Ishikawa (cell line): ENCODE data around the gene RPTOR.

Source experiments
- CEBPB ChIP-seq: IDR thresholded peaks from 2 replicates; pipeline ENCODE4 v1.6.1; 2012
- EGR1 ChIP-seq: IDR thresholded peaks from 2 replicates; pipeline ENCODE4 v1.6.1; 2012
- EP300 ChIP-seq: IDR thresholded peaks from 2 replicates; pipeline ENCODE4 v1.6.1; 2012; ENCODE audit warnings: borderline replicate concordance
- FOXM1 ChIP-seq: IDR thresholded peaks from 2 replicates; pipeline ENCODE4 v1.6.1; 2012; ENCODE audit warnings: low read depth, borderline replicate concordance
- NFIC ChIP-seq: IDR thresholded peaks from 2 replicates; pipeline ENCODE4 v1.6.1; 2012
- RAD21 ChIP-seq: IDR thresholded peaks from 2 replicates; pipeline ENCODE4 v1.6.1; 2012; ENCODE audit warnings: low read depth
- TAF1 ChIP-seq: IDR thresholded peaks from 2 replicates; pipeline ENCODE4 v1.6.1; 2012; ENCODE audit warnings: low read depth, mild to moderate bottlenecking
- TCF12 ChIP-seq: IDR thresholded peaks from 2 replicates; pipeline ENCODE4 v1.6.1; 2012; ENCODE audit warnings: low read depth
- TEAD4 ChIP-seq: IDR thresholded peaks from 2 replicates; pipeline ENCODE4 v1.6.1; 2012
- YY1 ChIP-seq: IDR thresholded peaks from 2 replicates; pipeline ENCODE4 v1.6.1; 2012; ENCODE audit warnings: low read depth
- ZBTB7A ChIP-seq: IDR thresholded peaks from 2 replicates; pipeline ENCODE4 v1.6.1; 2012; ENCODE audit warnings: low read depth
- TF ChIP-seq, protein P1 (sequence below): IDR thresholded peaks from 2 replicates; pipeline ENCODE4 v1.6.1; 2012
- TF ChIP-seq, protein P2 (sequence below): IDR thresholded peaks from 2 replicates; pipeline ENCODE4 v1.6.1; 2012; ENCODE audit warnings: low read depth, mild to moderate bottlenecking

DNA sequence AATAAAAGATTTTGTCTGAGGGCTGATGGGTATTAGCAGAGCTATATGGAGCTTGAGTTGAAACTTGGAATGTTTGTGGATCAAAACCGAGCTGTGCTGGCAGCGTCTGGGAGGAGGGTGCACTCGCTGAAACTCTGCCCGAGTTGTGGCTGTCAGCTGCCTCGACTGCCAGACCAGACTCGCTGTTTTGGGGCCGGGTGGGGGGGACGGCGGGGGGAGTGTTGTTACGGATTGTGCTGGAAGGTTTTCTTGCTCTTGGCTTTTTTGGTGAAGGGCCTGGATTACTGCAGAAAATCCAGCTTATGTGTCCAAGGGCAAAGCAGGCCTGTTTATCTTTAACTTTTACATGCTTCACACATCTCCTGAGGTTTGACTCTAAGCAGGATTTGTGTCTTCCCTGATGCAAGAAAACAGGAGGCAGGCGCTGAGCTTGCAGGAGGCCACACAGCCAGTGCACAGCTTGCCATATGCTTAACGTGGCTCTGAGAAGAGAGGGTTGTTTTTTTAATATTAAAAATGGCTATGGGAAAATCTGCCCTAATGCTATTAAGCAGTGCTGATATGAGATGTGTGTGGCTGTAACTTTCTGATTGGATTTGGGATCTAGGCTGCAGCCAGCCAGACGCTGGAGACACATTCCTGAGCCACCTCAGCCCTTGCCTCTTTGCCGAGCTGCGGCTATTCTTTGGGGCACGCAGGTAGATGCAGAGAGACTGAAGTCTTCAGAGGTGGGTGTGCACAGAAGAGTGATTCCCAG lies 20.5 kb upstream of the RPTOR start:
- no peak for TF ChIP-seq EP300
- TF ChIP-seq, protein P1, sequence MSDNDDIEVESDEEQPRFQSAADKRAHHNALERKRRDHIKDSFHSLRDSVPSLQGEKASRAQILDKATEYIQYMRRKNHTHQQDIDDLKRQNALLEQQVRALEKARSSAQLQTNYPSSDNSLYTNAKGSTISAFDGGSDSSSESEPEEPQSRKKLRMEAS: no peak
- no peak for TF ChIP-seq CEBPB
- no peak for TF ChIP-seq ZBTB7A
- TF ChIP-seq TEAD4: no peak
- TF ChIP-seq YY1: no peak
- no peak for TF ChIP-seq RAD21
- no peak for TF ChIP-seq TCF12
- TF ChIP-seq, protein P2, sequence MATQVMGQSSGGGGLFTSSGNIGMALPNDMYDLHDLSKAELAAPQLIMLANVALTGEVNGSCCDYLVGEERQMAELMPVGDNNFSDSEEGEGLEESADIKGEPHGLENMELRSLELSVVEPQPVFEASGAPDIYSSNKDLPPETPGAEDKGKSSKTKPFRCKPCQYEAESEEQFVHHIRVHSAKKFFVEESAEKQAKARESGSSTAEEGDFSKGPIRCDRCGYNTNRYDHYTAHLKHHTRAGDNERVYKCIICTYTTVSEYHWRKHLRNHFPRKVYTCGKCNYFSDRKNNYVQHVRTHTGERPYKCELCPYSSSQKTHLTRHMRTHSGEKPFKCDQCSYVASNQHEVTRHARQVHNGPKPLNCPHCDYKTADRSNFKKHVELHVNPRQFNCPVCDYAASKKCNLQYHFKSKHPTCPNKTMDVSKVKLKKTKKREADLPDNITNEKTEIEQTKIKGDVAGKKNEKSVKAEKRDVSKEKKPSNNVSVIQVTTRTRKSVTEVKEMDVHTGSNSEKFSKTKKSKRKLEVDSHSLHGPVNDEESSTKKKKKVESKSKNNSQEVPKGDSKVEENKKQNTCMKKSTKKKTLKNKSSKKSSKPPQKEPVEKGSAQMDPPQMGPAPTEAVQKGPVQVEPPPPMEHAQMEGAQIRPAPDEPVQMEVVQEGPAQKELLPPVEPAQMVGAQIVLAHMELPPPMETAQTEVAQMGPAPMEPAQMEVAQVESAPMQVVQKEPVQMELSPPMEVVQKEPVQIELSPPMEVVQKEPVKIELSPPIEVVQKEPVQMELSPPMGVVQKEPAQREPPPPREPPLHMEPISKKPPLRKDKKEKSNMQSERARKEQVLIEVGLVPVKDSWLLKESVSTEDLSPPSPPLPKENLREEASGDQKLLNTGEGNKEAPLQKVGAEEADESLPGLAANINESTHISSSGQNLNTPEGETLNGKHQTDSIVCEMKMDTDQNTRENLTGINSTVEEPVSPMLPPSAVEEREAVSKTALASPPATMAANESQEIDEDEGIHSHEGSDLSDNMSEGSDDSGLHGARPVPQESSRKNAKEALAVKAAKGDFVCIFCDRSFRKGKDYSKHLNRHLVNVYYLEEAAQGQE: no peak
- no peak for TF ChIP-seq FOXM1
- TF ChIP-seq EGR1: no peak
- no peak for TF ChIP-seq NFIC
- no peak for TF ChIP-seq TAF1
